NOMO-1 treated with DMSO at 0.1 percent for 48 hours (cell line): ENCODE measurements around the gene SEMA3G.

Experiments used
- DNase-seq: peaks from one replicate; lab custom pipeline; 2025; ENCODE audit not compliant: unreplicated experiment; lab: John Stamatoyannopoulos, UW

SEMA3G gene

DNA sequence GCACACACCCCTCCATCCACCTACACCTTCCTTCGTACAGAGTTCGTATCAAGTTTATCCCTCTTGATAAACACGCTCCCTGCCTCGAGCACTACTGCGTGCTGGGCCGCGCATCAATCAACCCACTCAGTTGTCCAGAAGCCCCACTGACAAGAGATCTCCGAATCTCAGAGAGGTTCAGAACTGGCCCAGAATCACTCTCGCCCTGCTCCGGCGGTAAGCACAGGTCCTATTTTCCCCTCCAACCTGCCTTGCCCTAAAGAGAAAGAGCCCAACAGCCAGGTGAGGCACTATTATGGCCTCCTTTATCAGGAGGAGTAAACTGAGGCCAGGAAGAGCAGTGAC is 10.0 kb upstream of the SEMA3G start:
- DNase-seq = no peak

DNA sequence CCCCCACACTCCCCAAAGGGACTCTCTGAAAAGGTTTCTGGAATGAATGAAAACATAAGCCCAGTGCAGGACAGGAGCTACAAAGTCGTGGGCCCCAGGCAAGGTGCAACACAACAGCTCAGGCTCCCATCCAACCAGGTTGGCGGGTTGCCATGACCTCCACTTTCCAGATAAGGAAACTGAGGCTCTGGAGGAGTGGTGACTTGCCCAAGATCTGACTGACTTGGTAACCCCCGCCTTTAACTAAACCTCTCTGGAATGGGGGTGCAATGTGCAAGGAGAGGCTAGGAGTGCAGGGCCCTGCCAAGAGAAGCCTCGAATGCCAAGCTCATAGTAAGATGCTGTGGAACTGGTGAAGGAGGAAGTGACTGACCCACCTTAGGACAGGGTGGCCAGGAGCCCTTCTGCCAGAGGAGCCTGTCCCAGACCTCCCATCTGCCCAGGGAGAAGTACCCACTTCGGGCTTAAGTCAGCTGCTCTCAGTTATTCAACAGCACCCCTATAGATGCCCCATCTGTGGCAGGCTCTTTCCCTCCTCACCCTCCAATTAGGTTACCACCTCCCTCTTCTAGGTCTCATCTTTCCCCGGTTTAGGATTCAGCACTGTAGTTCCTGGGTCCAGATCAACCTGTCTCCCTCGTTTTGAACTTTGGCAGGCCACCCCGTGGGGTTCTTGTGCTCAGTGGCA is 9.5 kb upstream of the SEMA3G start:
- no peak for DNase-seq

DNA sequence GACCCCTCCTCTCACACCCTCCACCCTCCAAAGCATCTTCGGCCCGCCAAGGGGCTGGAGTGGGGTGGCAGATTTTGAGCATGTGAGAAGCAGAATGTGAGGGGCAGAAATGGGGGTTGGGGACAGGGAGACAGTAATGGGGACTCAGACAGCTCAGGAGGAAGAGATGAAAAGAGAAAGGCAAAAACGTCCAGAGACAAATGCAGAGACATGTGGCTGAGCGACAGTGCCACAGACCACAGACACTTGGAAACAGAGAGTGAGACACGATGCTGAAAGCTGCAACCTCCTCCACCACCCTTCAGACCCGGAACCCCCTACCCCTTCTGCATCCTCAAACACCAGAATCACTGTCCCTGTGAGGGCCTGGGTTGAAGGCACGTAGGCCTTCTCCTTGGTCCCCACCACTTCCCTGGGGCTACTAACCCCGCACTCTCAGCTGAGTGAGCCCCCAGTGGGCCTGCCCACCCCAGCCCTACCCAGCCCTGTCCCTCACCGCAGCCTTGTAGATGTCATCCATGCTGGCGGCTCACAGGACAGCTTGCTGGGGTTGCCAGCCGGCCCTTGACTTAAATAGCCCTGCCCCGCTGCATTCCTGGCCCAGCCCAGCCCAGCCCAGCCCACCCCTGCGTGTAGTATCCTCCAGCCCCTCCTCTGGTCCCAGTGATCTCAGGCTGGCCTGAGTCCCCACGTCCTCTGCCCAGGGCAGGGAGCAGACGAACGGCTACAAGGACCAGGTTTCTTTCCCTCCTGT is 8.8 kb upstream of the SEMA3G start, which contains the start of gene TNNC1:
Gene TNNC1 (minus strand): TSS at position 546 of the 754 bp plus-strand sequence. CDS start 26 bp downstream, at position 520.
- no peak for DNase-seq

DNA sequence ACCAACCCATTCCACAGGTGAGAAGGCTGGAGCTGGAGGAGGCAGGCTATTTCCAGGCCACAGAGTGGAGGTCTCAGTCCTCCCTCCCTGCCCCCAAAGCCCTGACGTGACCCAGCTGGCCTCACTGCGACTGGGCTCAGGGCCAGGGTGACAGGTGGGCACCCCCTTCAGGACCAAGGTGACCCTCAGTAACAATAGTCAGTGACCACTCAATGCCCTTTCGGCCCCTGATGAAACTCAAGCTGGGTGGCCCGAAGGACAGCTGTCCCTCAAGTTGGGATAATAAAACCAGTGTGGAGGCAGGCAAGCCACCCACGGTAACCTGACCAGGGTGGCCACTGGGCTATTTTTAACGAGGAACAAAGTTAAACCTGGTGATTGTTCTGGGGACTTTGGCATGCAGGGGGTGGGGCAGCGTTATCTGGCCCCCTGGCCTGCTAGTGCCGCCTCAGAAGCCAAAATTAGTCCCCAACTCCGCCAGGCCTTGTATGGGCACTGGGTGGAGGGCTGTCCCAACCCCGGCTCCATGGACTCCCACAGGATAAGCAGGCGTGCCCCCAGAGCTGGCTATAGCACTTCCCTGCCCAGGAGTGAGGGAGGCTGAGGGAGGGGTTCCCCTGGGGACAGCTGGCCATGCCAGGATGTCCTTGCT is 7.8 kb upstream of the SEMA3G start:
- no peak for DNase-seq

DNA sequence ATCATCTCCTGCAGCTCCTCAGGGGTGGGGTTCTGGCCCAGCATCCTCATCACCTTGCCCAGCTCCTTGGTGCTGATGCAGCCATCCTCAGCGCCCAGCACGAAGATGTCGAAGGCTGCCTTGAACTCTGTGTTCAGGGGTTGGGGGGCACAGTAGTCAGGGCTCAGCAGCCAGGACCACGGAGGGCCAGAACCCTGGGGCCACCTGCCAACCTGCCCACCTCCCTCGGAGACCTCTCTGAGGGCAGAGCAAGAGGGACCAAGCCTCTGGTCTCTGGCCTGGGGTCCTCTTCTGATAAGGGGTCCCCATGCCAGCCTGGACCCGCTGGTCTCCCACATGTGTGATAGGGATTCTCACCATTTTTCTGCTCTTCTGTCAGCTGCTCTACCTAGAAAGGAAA is 7.2 kb upstream of the SEMA3G start:
- no peak for DNase-seq

DNA sequence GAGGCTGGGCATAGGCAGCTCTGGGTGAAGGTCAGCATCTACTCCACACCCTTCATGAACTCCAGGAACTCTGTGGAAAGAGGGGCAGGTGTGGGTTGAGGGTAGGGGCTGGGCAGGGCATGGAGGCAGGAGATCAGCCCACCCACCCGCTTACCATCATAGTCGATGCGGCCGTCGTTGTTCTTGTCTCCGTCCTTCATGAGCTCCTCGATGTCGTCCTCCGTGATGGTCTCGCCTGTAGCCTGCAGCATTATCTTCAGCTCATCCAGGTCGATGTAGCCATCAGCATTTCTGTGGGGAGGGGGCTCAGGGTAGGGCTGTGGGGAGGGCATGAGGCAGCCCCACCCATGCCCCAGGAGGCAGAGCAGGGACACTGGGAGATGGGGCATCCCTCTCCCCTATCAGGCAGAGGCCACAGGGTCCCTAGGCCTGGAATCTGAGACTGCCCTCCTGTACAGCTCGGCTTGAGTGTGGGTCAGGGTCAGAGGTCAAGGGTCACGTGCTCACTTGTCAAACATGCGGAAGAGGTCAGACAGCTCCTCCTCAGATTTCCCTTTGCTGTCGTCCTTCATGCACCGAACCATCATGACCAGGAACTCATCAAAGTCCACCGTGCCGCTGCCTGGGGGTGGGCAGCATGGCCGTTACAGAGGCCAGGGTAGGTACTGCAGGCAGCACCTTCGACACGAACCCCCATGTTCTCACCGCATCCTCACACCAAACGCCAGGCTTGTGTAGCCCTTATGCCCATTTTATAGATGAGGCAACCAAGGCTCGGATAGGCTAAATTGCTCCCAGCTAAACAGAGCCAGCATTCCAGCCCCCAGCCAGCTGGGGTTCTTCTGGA is 6.6 kb upstream of the SEMA3G start:
- DNase-seq = no peak

DNA sequence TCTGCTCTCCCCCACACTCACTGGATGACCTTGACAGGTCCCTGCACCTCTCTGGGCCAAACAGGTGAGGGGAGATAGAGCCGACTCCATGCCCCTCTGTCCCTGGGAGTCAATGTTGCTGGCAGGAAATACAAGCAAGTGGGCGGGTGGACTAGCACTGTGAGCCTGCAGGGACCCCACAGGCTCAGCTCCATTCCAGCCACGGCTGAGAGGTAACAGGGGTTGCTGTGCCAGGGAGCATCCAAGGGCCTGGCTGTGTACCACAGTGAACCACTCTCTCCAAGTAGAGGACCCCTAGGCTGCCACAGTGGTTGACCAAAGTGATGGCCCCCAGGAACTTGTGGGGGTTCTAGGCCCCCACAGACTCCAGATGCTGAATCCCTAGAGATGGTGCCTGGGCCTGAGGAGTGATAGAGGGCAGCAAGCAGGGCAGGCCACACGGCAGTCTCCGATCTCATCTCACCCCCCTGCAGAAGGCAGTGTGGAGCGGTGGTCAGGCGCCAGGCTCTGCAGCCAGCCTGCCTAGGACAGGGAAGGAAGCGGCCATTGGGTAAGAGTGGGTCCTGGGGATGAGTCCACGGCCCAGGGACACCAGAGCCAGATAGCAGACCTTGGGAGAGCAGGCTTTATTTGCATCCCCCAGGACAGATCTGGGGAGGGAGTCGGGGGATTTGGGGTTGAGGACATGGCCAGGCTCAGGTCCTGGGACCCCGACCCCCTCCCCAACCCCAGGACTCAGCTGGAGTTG is 5.8 kb upstream of the SEMA3G start:
- no peak for DNase-seq

DNA sequence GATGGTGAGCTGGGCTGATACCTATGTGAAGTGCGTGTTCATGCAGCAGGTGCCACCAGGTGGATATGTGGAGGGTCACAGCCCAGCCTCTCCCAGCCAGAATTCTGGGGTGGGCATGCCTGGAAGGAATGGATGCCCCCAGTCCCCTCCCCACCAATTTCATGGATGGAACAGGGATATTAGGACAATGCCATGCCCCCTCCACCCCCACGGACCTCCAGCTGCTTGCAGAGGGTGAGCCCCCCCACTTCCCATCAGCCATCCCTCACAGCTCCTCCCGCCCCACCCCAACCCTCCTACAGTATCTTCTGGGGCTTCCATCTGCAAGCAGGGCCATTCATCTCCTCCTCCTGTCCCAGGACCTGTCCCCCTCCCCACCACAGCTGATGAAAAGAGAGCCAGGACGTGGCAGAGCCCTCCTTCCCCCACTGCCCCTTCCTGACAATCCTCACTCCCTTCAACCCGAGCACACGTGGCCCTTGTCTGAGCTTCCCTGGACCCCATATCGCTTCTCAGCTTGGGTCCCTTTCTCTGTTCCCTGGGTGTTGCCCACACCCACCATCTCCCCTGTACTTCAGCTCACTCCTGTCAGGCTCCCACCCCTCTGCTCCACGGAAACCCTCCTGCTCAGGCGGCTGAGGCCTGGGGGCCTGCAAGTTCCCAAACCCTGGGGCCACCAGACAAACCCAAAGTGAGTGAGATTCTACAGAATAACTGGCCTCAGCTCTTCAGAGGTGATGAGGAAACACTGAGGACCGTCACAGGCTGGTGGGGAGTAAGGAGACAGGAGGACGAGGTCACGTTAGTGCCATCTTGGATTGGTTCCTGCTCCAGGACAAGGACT is 2.8 kb upstream of the SEMA3G start:
- no peak for DNase-seq

DNA sequence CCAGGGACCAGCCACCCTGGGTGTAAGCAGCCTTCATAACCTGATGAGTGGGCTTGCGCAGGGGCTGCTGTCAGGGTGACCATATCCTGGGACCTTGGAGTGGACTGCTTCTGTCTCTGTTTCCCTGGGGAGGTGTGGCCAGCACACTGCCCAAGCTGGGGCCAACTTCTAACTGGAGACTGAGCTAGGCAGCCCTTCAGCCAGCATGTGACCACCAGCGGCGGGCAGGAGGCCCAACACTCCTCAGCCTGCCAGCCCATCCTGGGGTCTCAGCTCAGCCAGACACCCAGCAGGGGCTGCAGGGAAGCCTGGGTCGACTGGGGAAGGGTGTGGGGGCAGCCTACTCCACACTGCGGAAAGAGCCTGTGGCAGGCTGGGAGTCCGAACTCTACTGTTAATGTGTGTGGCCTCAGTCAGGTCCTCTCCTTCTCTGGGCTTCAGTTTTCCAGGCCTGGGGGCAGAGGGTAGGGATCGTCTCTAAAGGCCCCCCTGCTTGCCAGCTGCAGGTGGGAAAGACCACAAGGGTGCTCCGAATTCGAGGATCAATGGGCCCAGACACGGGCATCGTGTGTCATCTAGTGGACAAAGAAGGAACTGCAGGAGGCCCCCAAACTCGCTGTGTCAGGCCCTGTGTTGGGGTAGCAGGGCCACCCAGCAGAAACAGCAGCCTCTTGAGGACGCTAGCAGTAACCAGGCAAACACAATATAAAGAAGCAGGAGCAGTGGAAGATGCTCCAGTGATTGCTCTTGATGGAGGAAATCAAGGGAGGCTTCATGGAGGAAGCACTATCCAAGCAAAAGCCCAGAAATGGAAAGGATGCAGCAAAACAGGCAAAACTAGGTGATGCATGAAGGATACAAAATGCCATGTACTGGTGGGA is 2.0 kb upstream of the SEMA3G start:
- peak; percentile 38 for DNase-seq

DNA sequence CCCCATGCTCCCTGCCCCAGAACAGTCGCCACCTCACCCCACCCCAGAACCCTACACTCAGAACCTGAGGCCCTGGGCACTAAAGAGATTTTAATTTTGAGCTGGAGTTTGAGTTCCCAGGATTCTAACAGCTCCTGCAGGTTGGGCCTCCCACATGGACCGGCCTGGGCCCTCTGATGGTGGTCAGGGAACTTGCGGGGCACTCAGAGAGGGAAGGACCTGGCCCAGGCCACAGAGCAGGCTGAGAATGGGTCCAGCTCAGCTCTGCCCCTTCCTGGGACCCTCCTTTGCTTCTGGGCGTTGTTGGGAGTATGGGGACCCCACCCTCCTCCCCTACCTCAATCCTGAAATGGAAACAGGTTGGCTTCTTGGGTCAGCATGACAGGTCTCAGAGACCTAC is 1.1 kb upstream of the SEMA3G start:
- no peak for DNase-seq

DNA sequence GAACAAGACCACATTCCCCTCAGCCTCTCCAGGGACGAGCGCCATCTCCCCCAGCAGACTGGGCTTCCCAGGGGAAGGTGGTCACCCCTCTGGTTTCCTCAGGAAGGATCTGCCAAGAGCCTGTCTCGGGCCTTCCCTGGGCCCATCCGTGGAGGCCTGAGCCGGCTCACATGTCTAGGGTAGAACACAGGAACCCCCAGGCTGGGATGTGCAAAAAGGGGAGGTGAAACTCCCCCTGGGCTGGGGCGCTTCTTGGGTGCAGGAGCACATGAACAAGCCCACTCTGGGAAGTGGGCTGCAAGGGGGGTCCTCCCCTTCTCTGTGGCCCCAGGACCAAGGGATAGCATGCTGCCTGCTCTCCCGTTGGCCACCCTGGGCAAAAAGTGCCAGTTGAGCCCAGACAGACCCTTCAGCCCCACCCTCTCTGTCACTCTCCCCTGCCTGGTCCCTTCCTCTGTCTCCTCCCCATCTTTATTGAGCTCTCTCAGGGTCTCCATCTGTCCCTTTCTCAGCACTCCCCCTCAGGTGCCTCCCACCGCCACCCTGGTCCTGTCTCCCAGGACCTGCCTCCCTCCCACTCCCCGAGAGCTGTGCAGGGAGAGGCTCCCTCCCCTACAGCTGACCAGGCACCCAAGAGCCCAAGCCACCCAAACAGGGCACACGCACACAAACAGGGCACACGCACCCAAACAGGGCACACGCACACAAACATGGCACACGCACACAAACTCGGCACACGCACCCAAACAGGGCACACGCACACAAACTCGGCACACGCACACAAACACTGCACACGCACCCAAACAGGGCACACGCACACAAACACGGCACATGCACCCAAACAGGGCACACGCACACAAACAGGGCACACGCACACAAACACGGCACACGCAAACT is 864 bp downstream of the SEMA3G start:
- no peak for DNase-seq

DNA sequence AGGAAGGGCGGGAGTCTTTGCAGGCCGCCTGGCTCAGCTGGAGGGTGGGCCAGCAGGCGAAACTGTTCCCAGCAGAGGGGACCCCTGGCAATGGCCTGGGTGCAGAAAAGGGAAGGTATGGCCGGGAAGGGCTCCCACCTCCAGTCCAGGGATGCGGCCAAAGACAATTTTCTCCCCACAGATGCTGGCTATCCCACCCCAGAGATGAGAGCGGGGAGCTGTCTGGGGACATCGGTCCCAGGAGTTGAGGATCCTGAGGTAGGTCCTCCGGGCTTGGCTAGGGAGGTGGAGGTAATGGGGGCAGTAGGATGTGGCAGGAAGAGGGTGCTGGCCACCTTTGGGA is 1.7 kb downstream of the SEMA3G start:
- no peak for DNase-seq

DNA sequence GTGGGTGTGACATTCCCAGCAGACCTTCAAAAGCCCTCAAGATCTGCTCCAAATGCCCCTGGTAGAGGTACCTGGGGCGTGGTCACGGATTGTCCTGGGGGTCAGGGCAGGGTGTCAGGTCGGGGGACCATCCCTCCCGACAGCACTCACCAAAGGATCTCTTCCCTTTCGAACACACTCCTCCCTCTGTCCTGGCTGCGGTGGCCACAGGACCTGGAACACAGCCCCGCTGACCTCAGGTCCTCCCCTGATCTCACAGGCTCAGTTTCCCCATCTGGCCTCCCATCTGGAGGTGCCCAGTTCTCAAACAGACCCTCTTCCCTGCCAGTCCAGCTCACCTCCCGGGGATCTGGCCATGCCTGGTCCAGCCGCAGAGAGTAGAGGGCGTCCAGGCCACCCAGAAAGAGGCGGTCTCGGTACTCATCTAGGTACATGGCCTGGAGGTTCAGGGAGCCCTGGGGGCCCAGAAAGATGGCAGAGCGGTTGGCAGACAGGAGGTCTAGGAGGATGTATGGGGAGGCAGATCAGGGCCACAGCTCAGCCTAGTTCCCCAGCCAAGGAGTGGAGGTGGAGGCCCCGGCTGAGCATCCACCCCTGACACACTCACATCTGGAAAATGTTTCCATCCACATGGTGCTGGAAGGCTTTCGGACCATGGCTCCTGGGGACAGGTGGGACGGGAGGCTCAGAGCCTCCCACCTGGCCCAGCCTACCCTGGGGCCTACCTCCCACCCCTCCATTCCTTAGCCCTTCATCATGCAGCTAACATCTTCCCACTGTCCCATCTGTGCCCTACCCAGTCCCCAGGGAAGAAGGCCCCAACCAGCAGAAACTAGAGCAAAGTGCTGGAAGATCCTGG is 2.3 kb downstream of the SEMA3G start:
- DNase-seq = no peak

DNA sequence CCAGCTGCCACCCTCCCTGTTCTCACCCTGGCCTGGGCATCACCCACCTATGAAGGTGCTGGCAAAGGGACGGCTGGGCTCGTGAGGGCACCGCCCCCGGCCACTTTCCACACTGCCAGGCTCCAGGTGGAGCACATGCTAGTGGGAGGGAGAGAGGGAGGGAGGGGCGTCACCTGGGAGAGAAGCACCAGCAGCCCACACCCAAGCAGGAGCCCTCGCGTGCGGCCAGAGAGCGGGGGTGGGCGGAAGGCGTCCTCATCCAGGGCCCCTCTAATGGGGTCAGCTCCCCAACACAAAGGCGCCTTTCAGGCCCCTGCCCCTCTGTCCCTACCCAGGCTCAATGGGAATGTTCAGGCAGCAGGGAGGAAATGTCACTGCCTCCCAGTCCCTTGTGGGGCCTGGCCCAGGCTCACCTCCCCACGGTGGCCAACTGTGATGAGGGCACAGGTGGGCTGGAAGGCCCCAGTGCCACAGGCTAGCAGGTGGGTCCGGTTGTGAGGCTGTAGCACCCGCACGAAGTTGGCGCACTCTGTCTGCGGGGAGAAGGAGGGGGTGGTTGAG is 3.1 kb downstream of the SEMA3G start:
- no peak for DNase-seq

DNA sequence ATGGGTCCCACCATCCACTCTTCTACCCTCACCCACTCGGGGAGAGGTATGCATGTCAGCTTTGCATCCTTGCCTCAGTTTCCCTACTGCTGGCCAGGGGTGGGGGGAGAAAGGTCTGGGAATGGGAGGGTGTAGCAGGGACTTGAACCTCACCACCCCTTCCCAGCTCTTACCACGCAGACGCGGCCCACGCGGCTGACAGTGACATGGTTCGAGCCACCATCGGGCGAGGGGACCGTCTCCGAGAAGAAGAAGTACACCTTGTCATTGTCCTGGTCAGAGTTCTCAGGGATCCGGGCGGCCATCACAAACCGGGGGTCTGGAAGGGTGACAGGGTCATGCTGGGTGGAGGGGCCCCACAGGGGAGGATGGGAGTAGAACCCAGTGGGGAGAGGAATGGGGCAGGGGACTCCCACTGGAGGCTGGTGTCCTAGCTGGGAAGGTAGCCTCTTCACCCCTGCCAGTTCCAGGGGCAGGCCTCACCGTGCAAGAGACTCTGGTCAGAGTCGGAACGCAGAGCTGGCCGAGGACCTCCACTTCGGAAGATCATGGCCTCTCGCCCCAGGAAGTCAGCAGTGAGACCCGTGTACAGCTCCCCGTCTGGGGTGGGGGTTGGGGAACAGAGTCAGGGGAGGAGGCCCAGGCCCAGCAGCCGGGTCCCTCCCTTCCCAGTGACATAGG is 3.7 kb downstream of the SEMA3G start:
- DNase-seq = no peak

DNA sequence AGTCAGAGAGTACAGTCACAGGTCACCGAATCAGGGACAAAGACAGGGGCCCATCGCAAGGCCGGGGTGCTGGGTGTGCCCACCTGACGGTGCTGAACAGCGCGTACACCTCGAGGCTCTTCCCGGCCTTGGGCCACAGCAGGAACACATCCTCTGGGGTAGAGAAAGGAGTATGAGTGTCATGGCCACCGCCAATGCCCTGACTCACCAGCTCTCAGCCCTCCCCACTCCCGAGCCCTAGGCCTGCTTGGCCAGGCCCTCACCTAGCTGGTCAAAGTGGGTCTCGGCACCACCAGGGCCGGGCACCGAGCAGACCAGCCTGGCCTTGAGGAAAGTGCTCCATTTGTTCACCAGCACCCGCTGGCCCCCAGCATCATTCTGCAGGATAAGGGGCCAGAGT is 4.2 kb downstream of the SEMA3G start:
- DNase-seq = no peak
